H1 (cell line): ENCODE results near the gene CFAP74. TPM values are rescaled to one million over a fixed set of nuclear protein-coding genes. Genes with fewer than 3 reads are reported as not detected.

Experiments used
- BCL11A ChIP-seq, 2 experiments: IDR thresholded peaks; one replicate each; pipeline ENCODE4 v1.6.1; 2011; ENCODE audit warnings: low read depth in 2 of 2, low read length in 2 of 2, mild to moderate bottlenecking in 2 of 2
- BRCA1 ChIP-seq: IDR thresholded peaks from 2 replicates; pipeline ENCODE4 v1.6.1; 2012; ENCODE audit warnings: low read depth, low read length, improper control_type of control experiment
- CBX5 ChIP-seq: fragments of 300-800, 300-1000 bp; sonication (generic); IDR thresholded peaks from 2 replicates; pipeline ENCODE4 v1.7.1; 2016; ENCODE audit warnings: antibody characterized with exemption, low read length, low read depth
- EZH2 ChIP-seq: fragments of 200-600 bp; sonication (generic); IDR thresholded peaks from 2 replicates; pipeline ENCODE4 v1.7.1; 2012; ENCODE audit warnings: low read depth, mild to moderate bottlenecking, moderate library complexity, low read length, inconsistent platforms; ENCODE audit not compliant: severe bottlenecking
- HDAC2 ChIP-seq, 2 experiments: fragments of 300-600 bp in 1 of 2; sonication (generic) in 1 of 2; IDR thresholded peaks; 2 replicates each; pipeline ENCODE4 v1.6.1; 2011 to 2012; ENCODE audit warnings: low read depth in 2 of 2, low read length in 2 of 2, mild to moderate bottlenecking in 2 of 2, moderate library complexity in 2 of 2, borderline replicate concordance in 1 of 2, inconsistent platforms in 1 of 2
- KDM4A ChIP-seq: IDR thresholded peaks from one replicate; pipeline ENCODE4 v1.7.1; 2012; ENCODE audit warnings: low read depth, mild to moderate bottlenecking, moderate library complexity, low read length, inconsistent platforms; ENCODE audit not compliant: severe bottlenecking
- PHF8 ChIP-seq: fragments of 200-600 bp; sonication (generic); conservative IDR thresholded peaks from 2 replicates; pipeline ENCODE4 v1.7.1; 2012; ENCODE audit warnings: low read depth, mild to moderate bottlenecking, inconsistent platforms, low read length, moderate library complexity
- POU5F1 ChIP-seq: IDR thresholded peaks from 2 replicates; pipeline ENCODE4 v1.6.1; 2011; ENCODE audit warnings: low read depth, mild to moderate bottlenecking, low read length, moderate library complexity
- RAD21 ChIP-seq, 2 experiments: IDR thresholded peaks in 1 of 2; conservative IDR thresholded peaks in 1 of 2; 2 replicates each; pipeline ENCODE4 v1.6.1; 2011; ENCODE audit warnings: low read depth in 2 of 2, low read length in 2 of 2, improper control_type of control experiment in 1 of 2, inconsistent platforms in 1 of 2, mild to moderate bottlenecking in 1 of 2, moderate library complexity in 1 of 2
- RXRA ChIP-seq: IDR thresholded peaks from 2 replicates; pipeline ENCODE4 v1.6.1; 2011; ENCODE audit warnings: low read depth, mild to moderate bottlenecking, low read length, moderate library complexity; ENCODE audit not compliant: insufficient read depth
- SP1 ChIP-seq: IDR thresholded peaks from 2 replicates; pipeline ENCODE4 v1.6.1; 2011; ENCODE audit warnings: low read depth, low read length
- SP4 ChIP-seq: IDR thresholded peaks from 2 replicates; pipeline ENCODE4 v1.6.1; 2012; ENCODE audit warnings: low read length, inconsistent platforms
- SUZ12 ChIP-seq: fragments of 200-600 bp; sonication (generic); IDR thresholded peaks from 2 replicates; pipeline ENCODE4 v1.6.1; 2012; ENCODE audit warnings: mild to moderate bottlenecking, inconsistent platforms, low read length, moderate library complexity, mixed read lengths
- TCF12 ChIP-seq: IDR thresholded peaks from 2 replicates; pipeline ENCODE4 v1.6.1; 2011; ENCODE audit warnings: low read depth, mild to moderate bottlenecking, low read length
- YY1 ChIP-seq: IDR thresholded peaks from 2 replicates; pipeline ENCODE4 v1.6.1; 2011; ENCODE audit warnings: low read depth, mild to moderate bottlenecking, low read length
- polyA plus RNA-seq, 7 experiments: library from polyadenylated mRNA; depleted of rRNA in 3 of 7; stranded (reverse) in 5 of 7; unstranded in 2 of 7; fragments of >200 nt in 5 of 7; fragments of 200-250 nt in 2 of 7; gene quantifications; 1 replicate in 5 of 7; 2 replicates in 1 of 7; 4 replicates in 1 of 7; pipeline versions ENCODE4 v1.2.1 to v1.2.3, GENCODE V29; 2011 to 2013; ENCODE audit warnings: missing spikeins in 2 of 7, mixed read lengths in 2 of 7
- total RNA-seq: library from RNA; stranded (reverse); fragmentation: NEBNext Ultra II Directional; extraction: Animal tissue kit (Norgen Biotek cat#: 25700); gene quantifications from 2 replicates; pipeline ENCODE4 v1.2.1, GENCODE V29; 2021
- TF ChIP-seq, protein P1 (sequence below): IDR thresholded peaks from 2 replicates; pipeline ENCODE4 v1.6.1; 2012; ENCODE audit warnings: inconsistent platforms
- TF ChIP-seq, protein P2 (sequence below): IDR thresholded peaks from 2 replicates; pipeline ENCODE4 v1.6.1; 2011; ENCODE audit warnings: low read depth, mild to moderate bottlenecking, low read length; ENCODE audit not compliant: insufficient read depth

The CFAP74 gene
- total and polyA plus RNA-seq, 2 of the 8 experiments (the other 6 are each of a cell fraction or from before 2014, with no cell fraction given) = 0.09 to 0.20 TPM

DNA sequence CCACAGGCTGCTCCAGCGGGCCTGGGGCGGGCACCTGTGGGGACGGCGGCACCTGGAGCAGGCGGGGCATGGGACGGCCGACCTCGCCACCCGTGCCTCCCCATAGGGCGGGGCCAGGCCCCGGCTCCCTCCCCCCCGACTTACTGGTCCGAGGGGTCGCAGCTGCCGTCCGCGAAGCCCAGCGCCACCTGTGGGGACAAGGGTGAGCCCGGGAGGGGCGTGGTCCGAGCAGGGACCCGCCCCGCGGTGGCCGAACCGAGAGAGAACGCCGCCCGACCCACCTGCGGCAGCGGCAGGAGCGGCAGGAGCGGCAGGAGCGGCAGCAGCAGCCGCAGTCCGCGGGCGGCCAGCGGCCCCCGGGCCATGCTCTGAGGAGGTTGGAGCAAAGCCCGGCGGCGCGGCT is 84.7 kb downstream of the CFAP74 start, which contains the start of gene TMEM52 (continued):
- no peak for TF ChIP-seq EZH2
- TF ChIP-seq SUZ12 = no peak
- TF ChIP-seq, protein P1, sequence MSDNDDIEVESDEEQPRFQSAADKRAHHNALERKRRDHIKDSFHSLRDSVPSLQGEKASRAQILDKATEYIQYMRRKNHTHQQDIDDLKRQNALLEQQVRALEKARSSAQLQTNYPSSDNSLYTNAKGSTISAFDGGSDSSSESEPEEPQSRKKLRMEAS = peak; percentile 76; the same call in 1 of the 2 replicates
- no peak for TF ChIP-seq CBX5
- TF ChIP-seq YY1 = no peak
- no peak for TF ChIP-seq TCF12
- TF ChIP-seq, protein P2, sequence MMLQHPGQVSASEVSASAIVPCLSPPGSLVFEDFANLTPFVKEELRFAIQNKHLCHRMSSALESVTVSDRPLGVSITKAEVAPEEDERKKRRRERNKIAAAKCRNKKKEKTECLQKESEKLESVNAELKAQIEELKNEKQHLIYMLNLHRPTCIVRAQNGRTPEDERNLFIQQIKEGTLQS = no peak
- no peak for TF ChIP-seq HDAC2 (IDR thresholded peaks at IDR 0.05; ENCODE audit: borderline replicate concordance in 1 of 2, low read depth in 2 of 2, low read length in 2 of 2)
- TF ChIP-seq SP1 = no peak
- TF ChIP-seq RXRA = no peak
- TF ChIP-seq BCL11A (IDR thresholded peaks at IDR 0.05; ENCODE audit: low read depth in 2 of 2, low read length in 2 of 2) = no peak
- TF ChIP-seq POU5F1 = no peak
- peak; percentile 84 for TF ChIP-seq PHF8
- no peak for TF ChIP-seq RAD21 (IDR thresholded peaks at IDR 0.05 in 1 of 2, conservative IDR thresholded peaks at IDR 0.05 in 1 of 2; ENCODE audit: low read depth in 2 of 2, low read length in 2 of 2)
- no peak for TF ChIP-seq BRCA1
- peak; percentile 92 for TF ChIP-seq KDM4A
- TF ChIP-seq SP4 = no peak
